Hypothalamus (tissue), 51 donors: ENCODE data around the gene NEK5.
A peak's percentile ranks its signal among the peaks of the same experiment; 100 is the strongest.
"Not testable (repeated sequence)": the region's sequence is repeated elsewhere in the genome, so short reads cannot be mapped to it uniquely, and the experiment has no call there.

Source experiments
- DNase-seq, 51 donors: peaks; one replicate each; lab custom pipeline; 2025; lab: John Stamatoyannopoulos, UW

Gene NEK5

GRCh38 chr13:52128714-52129700, at the start of gene NEK5:
NEK5 (minus strand) TSS chr13:52129073; CDS start chr13:52127482, 1,591 bp downstream.
- DNase-seq: peak in 43 of 51 donors; percentile 2 to 75 (median 43)

- DNase-seq: no peak
These were observed 48.4 kb upstream of the NEK5 start for GRCh38 chr13:52177276-52177675.

- DNase-seq: peak in 1 of 51 donors; percentile 21
These were observed 45.1 kb upstream of the NEK5 start for GRCh38 chr13:52173970-52174369.

DNA sequence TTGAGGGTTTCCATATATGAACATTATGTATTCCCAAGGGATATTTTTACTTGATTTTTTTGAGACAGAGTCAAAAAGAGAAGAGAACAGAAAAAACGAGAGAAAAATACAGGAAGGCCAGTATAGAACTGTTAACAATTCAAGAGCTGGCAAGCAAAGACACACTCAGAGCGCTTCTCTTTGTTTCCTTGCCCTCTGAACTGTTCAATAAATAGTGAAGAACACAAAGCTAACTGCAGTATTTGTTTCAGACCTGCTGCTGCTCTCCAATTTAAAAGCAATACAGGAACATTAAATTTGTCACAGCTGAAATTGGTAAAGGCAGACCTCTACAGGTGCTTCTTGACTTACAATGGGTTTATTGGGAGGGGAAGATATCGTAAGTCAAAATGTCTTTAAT, 44.5 kb upstream of the NEK5 start:
- no peak for DNase-seq

DNA sequence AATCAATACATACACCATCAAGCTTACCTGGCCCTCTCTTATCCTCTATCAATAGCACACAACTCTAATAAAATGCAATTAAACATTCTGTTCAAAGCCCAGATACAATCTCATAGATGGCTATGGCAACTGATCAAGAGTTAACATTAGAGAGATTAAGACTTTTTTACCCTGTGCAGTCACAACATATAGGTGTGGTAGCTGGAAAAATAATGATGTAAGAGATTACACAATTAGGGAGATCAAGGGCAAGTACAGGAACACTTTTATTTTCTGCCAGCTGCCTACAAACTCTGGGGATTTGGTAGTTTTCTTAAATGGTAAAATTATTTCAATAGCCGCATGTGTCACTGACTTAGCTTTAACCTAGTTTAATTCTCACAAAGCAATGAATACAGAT, 42.8 kb upstream of the NEK5 start:
- not testable (repeated sequence) for DNase-seq

DNA sequence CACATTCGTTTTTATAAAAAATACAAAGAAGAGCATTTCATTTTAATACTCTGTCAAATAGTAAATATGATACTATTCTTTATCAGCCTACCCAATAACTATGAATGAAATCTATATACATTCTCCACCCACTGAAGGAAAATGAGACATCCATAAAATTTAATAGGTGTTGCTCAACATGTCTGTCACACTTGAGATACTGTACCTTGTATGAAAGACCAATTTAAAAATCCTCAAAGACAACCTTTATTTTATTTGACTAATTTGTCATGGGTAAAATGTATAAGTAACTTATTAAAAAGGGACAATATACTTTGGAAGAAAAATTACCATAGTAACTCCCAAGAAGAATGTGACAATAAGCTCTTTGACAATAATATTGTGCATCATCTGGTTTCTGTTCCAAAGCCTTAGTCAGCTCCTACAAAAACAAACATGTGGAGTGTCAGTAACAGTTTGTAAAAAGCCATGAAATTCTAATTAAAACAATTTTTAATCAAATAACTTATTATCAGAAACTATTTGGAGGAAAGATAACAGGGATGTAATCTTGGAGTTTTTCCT, 42.0 kb upstream of the NEK5 start:
- not testable (repeated sequence) for DNase-seq

- DNase-seq: no peak
These were observed 41.0 kb upstream of the NEK5 start for GRCh38 chr13:52169839-52170238.

DNA sequence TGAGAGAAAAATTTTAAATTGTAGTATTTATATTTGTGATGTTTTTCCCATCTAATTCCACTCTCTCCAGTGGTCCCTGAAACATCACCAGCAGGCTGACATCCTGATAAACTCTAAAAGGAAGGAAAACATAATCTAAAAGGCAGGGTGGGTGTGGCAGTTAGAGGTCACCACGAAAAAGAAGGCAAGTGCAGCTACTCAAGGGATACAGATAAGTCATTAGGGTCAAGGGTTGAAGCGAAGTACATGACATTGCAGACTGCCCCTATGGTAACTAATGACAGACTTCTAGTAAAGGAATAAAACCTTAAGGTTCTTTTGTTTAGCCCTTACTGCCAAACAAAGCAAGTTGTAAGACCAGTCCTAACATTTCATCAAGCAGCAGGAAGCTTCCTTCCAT, 36.5 kb upstream of the NEK5 start:
- no peak for DNase-seq

DNA sequence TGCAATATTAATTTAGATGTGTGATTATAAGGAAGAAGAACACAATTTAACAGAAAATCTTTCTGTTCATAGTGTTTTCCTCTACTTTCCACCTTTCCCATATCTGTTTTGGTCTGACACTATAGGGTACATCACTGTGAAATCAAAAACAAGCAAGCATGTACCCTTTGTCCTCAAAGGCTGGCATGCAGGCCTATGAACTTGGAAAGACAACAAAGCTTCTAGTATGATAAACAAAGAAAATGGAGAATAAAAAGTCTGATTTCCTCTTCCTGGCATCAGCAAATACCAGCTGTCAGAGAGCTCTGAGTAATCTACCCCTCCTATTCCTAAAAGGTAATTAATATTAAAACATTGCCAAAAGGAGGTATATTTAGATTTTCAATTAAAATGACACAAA, 36.1 kb upstream of the NEK5 start:
- peak in 2 of 51 donors; percentile 17 to 33 for DNase-seq

GRCh38 chr13:52163878-52164277, 35.0 kb upstream of the NEK5 start:
- DNase-seq: not testable (repeated sequence)

DNA sequence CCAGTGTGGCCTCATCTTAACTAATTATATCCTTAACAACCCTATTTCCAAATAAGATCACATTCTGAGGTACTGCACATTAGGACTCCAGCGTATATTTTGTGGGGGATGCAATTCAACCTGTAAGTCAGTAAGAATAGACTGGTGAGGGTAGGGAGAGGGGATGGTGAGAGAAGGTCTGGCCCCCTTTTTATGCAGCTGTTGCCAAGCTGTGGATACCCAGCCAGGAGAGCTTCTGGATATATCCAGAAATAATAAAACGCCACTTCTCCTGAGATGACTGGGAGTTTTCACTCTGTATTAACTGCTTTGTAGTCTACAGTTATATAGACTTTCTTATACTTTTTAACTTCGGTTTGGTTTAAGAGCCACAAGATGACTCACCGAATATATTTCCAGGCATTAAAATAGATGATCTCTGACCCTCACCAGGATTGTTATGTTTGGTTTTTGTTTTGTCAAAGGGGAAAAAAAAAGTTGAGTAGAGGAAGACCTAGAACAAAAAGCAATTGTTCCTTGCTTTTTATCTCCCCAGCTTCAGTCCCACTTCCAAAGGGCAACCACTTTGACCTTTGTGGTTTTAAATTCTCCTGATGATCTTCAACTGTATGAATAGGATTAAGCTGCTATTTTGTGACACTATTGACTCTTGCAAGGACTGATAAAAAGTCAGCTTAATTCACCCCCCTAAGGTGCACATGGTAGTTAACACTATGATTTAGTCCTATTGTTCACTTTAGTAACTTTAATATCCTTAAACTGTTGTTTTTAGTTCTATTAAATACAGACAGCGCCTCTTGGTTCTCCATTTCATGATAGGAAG, 33.6 kb upstream of the NEK5 start:
- DNase-seq: no peak

GRCh38 chr13:52161181-52161646, 32.3 kb upstream of the NEK5 start:
- DNase-seq: no peak

DNA sequence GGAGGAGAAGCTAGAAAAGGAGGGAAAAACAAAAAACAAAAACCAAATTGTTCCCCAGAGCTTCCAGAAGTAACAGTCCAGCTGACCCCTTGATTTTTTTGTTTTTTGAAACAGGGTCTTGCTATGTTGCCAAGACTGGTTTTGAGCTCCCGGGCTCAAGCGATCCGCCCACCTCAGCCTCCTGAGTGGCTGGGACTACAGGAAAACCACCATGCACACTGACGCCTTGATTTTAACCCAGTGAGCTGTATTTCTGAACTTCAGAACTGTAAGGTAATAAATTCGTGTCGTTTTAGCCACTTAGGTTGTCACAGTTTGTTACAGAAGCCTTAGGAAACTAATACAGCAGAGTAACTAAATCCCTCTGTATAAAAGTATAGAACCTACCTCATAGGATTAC, 31.6 kb upstream of the NEK5 start:
- no peak for DNase-seq

GRCh38 chr13:52160053-52160452, 31.2 kb upstream of the NEK5 start:
- DNase-seq: no peak

- peak; percentile 4 to 76 (median 55) for DNase-seq
These were observed 30.5 kb upstream of the NEK5 start, which contains the start of gene NEK3 for GRCh38 chr13:52159159-52159982. NEK3 (minus strand) TSS chr13:52159597; CDS start chr13:52156191, 3,406 bp downstream.

- DNase-seq: peak in 16 of 51 donors; percentile 8 to 75 (median 44)
These were observed 29.8 kb upstream of the NEK5 start for GRCh38 chr13:52158629-52159158.

DNA sequence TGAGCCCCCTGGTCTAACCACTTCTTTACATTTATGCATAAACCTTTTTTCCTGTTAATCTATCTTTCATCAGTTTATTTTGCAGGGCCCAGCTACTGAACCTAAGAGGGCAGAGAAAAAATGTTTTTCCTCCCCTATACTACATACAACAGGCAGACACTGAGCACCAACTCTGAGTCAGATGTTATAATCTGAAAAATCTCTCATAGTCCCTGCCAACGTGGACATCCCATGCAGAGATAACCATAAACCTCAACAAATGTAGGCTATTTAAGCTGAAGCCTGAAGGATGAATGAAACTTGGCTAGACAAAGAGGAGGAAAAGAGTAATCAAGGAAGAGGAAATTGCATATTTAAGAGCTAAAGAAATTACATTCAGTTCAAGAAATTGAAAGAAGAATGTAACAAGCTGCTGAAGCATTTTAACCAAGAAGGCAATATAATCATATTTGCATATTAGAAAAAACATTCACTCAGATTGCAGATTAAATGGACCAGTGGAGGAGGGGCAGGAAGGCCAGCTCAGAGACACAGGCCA, 27.9 kb upstream of the NEK5 start:
- no peak for DNase-seq

DNA sequence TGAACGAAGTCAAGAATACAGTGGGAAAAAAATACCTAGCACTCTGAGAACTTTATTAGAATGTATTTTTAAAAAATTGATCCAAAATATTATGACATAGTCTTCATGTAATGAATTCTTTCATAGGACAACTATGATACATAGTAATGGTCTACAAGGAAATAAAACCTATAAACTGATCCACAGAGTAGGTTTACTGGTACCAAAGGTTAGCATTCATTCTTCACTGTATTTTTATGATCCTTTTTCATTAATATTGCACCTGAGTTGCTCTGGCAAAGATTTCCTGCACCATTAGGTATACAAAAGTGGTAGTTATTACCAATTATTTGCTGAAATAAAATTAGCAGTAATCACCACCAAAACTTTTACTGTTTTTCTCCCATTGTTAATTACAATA, 26.3 kb upstream of the NEK5 start:
- no peak for DNase-seq

DNA sequence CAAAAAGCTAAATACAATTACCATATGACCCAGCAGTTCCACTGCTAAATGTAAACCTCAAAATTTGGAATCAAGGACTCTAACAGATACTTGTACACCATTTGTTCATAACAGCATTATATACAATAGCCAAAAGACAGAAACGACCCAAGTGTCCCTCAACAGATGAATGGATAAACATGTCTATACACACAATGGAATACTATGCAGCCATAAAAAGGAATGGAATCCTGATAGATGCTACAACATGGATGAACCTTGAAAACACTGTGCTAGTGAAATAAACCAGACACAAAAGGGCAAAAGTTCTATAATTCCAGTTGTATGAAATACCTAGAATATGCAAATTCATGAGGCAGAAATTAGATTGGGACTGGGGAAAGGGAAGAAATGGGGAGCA, 18.4 kb upstream of the NEK5 start:
- DNase-seq: no peak
